PFSK-1 (cell line): ENCODE data around the gene CD44. TPM values are rescaled to one million over a fixed set of nuclear protein-coding genes. Genes with fewer than 3 reads are reported as not detected.

Source experiments
- FOXP2 ChIP-seq: optimal IDR thresholded peaks from 2 replicates; pipeline ENCODE3; 2011; ENCODE audit warnings: borderline replicate concordance, control low read depth, inconsistent platforms; ENCODE audit not compliant: insufficient read depth; ENCODE audit errors: extremely low read length, extremely low read depth
- POLR2AphosphoS5 ChIP-seq: IDR thresholded peaks from 2 replicates; pipeline ENCODE4 v1.6.1; 2012; ENCODE audit warnings: low read depth, mild to moderate bottlenecking, control low read depth, low read length, moderate library complexity
- REST ChIP-seq, 2 experiments: IDR thresholded peaks; 2 replicates each; pipeline versions ENCODE4 v1.6.1 to v1.8.0; 2011 to 2012; ENCODE audit warnings: low read depth in 2 of 2, low read length in 2 of 2, control low read depth in 1 of 2, inconsistent platforms in 1 of 2, mild to moderate bottlenecking in 1 of 2, moderate library complexity in 1 of 2; ENCODE audit not compliant: insufficient read depth in 1 of 2
- SIN3A ChIP-seq: IDR thresholded peaks from 2 replicates; pipeline ENCODE4 v1.6.1; 2012; ENCODE audit warnings: mild to moderate bottlenecking, low read length, moderate library complexity, borderline replicate concordance; ENCODE audit not compliant: insufficient read depth
- TAF1 ChIP-seq: IDR thresholded peaks from 2 replicates; pipeline ENCODE4 v1.6.1; 2012; ENCODE audit warnings: low read length, control low read depth, borderline replicate concordance; ENCODE audit not compliant: insufficient read depth
- polyA plus RNA-seq: library from polyadenylated mRNA; unstranded; fragments of >200 nt; gene quantifications from one replicate; pipeline ENCODE4 v1.2.1, GENCODE V29; 2012; ENCODE audit warnings: low read depth, missing spikeins; ENCODE audit not compliant: insufficient read length

The CD44 gene
- 45.7 TPM for polyA plus RNA-seq

- TF ChIP-seq POLR2AphosphoS5 (no peak), REST (IDR thresholded peaks at IDR 0.05; ENCODE audit: insufficient read depth in 1 of 2, low read depth in 2 of 2, low read length in 2 of 2) (no peak), TAF1 (no peak), SIN3A (no peak), FOXP2 (no peak)
These were observed at the start of gene CD44 for GRCh38 chr11:35138943-35139721. Gene CD44, plus strand, starts transcription at chr11:35139171. Its CDS starts 133 bp downstream, at chr11:35139304.

- TF ChIP-seq POLR2AphosphoS5 (no peak), SIN3A (no peak), TAF1 (no peak), REST (IDR thresholded peaks at IDR 0.05; ENCODE audit: insufficient read depth in 1 of 2, low read depth in 2 of 2, low read length in 2 of 2) (no peak), FOXP2 (no peak)
These were observed 49.3 kb upstream of the CD44 start for GRCh38 chr11:35089666-35090065.

GRCh38 chr11:35090125-35090524 lies 48.8 kb upstream of the CD44 start:
- TF ChIP-seq SIN3A (no peak), FOXP2 (no peak), POLR2AphosphoS5 (no peak), TAF1 (no peak), REST (IDR thresholded peaks at IDR 0.05; ENCODE audit: insufficient read depth in 1 of 2, low read depth in 2 of 2, low read length in 2 of 2) (no peak)

- TF ChIP-seq SIN3A (no peak), REST (IDR thresholded peaks at IDR 0.05; ENCODE audit: insufficient read depth in 1 of 2, low read depth in 2 of 2, low read length in 2 of 2) (no peak), FOXP2 (no peak), TAF1 (no peak), POLR2AphosphoS5 (no peak)
These were observed 42.2 kb upstream of the CD44 start for GRCh38 chr11:35096723-35097122.
